ENCODE measurements around the gene MEOX2. TPM values are rescaled to one million over a fixed set of nuclear protein-coding genes. Genes with fewer than 3 reads are reported as not detected.

MEOX2 gene
- total and polyA plus RNA-seq, 2 experiments from 2014 or later, result 0.34 TPM; not detected in 1

DNA sequence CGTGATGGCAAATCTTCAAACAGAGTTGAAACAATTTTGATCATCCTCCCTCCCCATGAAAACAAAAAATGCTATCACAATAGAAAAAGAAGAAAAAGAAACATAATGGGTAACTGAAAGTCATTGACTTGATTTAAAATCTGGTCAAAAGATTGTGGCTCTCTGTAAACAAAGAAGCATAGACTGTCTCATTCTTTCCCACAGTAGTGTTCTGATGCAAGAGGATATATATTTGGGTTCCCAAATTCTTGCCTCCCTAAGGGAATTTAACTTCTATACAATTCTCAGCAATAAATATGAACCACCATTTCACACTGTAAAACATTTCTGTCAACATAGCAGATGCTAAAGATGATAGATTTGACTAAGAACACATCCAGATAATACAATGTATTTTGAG lies 32.8 kb upstream of the MEOX2 start:
- Histone ChIP-seq H3K4me1 (ENCODE audit: low read depth) (peaks cover 6% of the 10 kb centered on the region), H3K27me3 (no peaks in the 10 kb centered on the region), H3K27ac (no peak overlapping the region), H3K36me3 (no peaks in the 10 kb centered on the region), H3K9me3 (ENCODE audit: low read depth) (no peaks in the 10 kb centered on the region), H3K4me3 (no peak overlapping the region)
- no peak for DNase-seq (ENCODE audit: low read depth in 1 of 2, low spot score in 1 of 2)
- TF ChIP-seq, protein P1, sequence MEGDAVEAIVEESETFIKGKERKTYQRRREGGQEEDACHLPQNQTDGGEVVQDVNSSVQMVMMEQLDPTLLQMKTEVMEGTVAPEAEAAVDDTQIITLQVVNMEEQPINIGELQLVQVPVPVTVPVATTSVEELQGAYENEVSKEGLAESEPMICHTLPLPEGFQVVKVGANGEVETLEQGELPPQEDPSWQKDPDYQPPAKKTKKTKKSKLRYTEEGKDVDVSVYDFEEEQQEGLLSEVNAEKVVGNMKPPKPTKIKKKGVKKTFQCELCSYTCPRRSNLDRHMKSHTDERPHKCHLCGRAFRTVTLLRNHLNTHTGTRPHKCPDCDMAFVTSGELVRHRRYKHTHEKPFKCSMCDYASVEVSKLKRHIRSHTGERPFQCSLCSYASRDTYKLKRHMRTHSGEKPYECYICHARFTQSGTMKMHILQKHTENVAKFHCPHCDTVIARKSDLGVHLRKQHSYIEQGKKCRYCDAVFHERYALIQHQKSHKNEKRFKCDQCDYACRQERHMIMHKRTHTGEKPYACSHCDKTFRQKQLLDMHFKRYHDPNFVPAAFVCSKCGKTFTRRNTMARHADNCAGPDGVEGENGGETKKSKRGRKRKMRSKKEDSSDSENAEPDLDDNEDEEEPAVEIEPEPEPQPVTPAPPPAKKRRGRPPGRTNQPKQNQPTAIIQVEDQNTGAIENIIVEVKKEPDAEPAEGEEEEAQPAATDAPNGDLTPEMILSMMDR (IDR thresholded peaks at IDR 0.05; ENCODE audit: low read depth, low read length), result no peak

DNA sequence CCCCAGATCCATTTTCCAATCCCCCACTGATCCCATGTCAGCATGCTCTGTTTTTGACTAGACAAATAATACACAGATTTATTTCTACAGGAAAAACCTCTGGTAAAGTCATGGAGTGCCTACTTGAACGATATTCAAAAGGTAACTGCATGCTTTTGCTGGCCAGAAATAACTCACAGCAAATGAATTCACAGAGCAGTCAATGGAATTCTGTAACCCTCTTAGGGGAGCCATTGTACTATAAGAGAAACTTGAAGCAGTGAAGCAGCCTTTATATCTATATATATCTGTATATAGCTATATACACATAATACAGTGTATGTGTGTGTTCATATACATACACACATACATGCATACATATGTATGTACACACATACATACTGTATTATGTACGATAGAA lies 29.0 kb upstream of the MEOX2 start:
- no peak overlapping the region for H3K27ac ChIP-seq
- no peaks in the 10 kb centered on the region for H3K27me3 ChIP-seq
- DNase-seq (ENCODE audit: low read depth in 1 of 2, low spot score in 1 of 2), result peak in 1 of 2 donors; percentile 52
- H3K9me3 ChIP-seq (ENCODE audit: low read depth), result no peaks in the 10 kb centered on the region
- no peaks in the 10 kb centered on the region for H3K36me3 ChIP-seq
- H3K4me1 ChIP-seq (ENCODE audit: low read depth), result no peaks in the 10 kb centered on the region
- TF ChIP-seq, protein P1 (IDR thresholded peaks at IDR 0.05; ENCODE audit: low read depth, low read length), result no peak
- no peak overlapping the region for H3K4me3 ChIP-seq

DNA sequence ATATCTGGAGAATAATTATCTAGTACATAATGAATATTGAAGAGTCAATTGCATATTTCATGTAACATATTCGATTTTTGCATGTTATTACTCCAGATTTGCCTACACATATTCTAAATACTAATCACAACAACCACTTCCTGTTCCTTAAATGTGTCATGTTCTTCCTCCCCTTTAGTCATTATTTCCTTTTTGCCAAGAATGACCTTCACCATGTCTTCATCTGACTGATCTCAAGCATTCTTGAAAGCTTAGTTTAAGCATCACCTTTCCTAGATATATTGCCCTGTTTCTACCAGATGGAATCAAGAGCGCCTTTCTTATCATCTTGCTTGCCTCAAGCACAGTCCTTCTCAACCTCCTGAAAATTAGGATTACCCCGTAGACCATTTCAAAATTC lies 23.5 kb upstream of the MEOX2 start:
- TF ChIP-seq, protein P1 (IDR thresholded peaks at IDR 0.05; ENCODE audit: low read depth, low read length), result no peak
- Histone ChIP-seq H3K9me3 (ENCODE audit: low read depth) (no peaks in the 10 kb centered on the region), H3K27ac (no peak overlapping the region), H3K27me3 (no peaks in the 10 kb centered on the region), H3K4me3 (no peak overlapping the region), H3K36me3 (no peaks in the 10 kb centered on the region), H3K4me1 (ENCODE audit: low read depth) (no peaks in the 10 kb centered on the region)
- peak in 1 of 2 donors; percentile 5 for DNase-seq (ENCODE audit: low read depth in 1 of 2, low spot score in 1 of 2)

DNA sequence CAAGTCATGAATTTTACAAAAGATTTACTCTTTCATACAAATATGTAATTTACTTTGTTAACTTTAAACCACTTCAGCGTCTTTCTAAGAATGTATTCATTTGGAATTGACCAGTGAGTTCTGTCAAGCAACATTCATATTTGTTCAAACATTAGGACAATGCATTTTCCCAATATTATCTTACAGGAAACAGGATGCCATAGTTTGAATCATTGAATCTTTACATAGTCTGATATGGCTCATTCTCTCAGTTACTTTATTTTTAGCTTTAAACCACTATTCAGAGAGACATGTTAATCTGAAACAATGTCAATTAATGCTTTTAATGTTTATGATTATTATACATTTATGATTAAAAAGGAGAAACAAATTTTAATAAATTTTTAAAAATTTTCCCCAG lies 21.1 kb upstream of the MEOX2 start:
- no peak overlapping the region for H3K4me3 ChIP-seq
- H3K4me1 ChIP-seq (ENCODE audit: low read depth), result no peaks in the 10 kb centered on the region
- no peaks in the 10 kb centered on the region for H3K36me3 ChIP-seq
- H3K27me3 ChIP-seq, result no peaks in the 10 kb centered on the region
- H3K9me3 ChIP-seq (ENCODE audit: low read depth), result no peaks in the 10 kb centered on the region
- H3K27ac ChIP-seq, result no peak overlapping the region
- TF ChIP-seq, protein P1 (IDR thresholded peaks at IDR 0.05; ENCODE audit: low read depth, low read length), result no peak
- DNase-seq (ENCODE audit: low read depth in 1 of 2, low spot score in 1 of 2), result no peak

DNA sequence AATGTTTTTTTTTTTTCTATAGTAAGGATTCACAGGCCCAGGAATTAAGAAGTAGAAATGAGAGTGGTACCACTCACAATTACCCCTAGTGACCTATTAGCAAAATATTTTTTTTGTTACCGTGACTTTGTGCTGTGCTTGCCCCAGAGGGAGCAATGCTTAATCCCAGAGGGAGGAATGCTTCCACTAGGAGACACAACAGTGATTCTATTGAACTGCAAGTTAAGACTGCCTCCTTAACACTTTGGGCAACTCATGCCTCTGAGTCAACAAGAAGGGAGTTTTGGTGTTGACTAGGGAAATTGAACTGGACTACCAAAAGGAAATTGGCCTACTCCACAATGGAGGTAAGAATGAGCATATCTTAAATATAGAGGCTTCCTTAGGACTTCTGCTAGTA lies 17.2 kb upstream of the MEOX2 start:
- no peak for DNase-seq (ENCODE audit: low read depth in 1 of 2, low spot score in 1 of 2)
- TF ChIP-seq, protein P1 (IDR thresholded peaks at IDR 0.05; ENCODE audit: low read depth, low read length), result no peak
- no peaks in the 10 kb centered on the region for H3K36me3 ChIP-seq
- no peaks in the 10 kb centered on the region for H3K9me3 ChIP-seq (ENCODE audit: low read depth)
- no peaks in the 10 kb centered on the region for H3K4me1 ChIP-seq (ENCODE audit: low read depth)
- H3K27me3 ChIP-seq, result no peaks in the 10 kb centered on the region
- H3K27ac ChIP-seq, result no peak overlapping the region
- H3K4me3 ChIP-seq, result no peak overlapping the region

DNA sequence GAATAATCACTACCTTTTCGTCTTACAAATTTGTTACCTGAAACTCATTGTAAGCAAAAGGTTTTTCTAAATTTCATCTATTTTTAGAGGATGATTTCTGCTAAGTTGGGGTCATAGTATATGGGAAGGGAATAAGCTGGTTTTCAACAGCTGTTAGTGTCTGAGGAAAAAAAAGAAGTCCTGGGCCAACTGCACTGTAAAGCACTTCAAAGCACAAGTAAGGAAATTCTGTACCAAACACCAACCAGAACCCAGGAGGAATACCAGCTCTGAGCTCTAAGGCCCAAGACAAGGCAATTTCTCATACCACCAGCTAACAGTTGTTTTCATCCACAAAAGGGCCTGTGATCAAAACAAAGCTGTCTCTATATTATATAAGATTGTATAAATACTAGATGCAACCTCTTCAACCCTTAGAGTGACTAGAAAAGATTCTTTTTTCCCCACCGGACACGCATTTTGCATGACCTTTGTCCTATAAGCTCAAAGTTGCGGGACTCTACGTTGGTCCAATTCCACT lies 6.1 kb upstream of the MEOX2 start:
- peaks cover 39% of the 10 kb centered on the region for H3K27me3 ChIP-seq
- no peak for DNase-seq (ENCODE audit: low read depth in 1 of 2, low spot score in 1 of 2)
- no peak overlapping the region for H3K27ac ChIP-seq
- TF ChIP-seq, protein P1 (IDR thresholded peaks at IDR 0.05; ENCODE audit: low read depth, low read length), result no peak
- H3K4me3 ChIP-seq, result no peak overlapping the region
- H3K4me1 ChIP-seq (ENCODE audit: low read depth), result peaks cover 7% of the 10 kb centered on the region
- no peaks in the 10 kb centered on the region for H3K9me3 ChIP-seq (ENCODE audit: low read depth)
- no peaks in the 10 kb centered on the region for H3K36me3 ChIP-seq
